Astrocyte (in vitro differentiated cells and primary cell): ENCODE measurements around the gene C1QTNF2.

ENCODE experiments used
- EZH2 ChIP-seq: IDR thresholded peaks from 2 replicates; pipeline ENCODE4 v1.6.1; 2012; ENCODE audit warnings: mild to moderate bottlenecking, low read length, inconsistent platforms; ENCODE audit not compliant: insufficient read depth
- TF ChIP-seq, protein P1 (sequence below): IDR thresholded peaks from 2 replicates; pipeline ENCODE4 v1.5.1; 2011; ENCODE audit warnings: low read depth, mild to moderate bottlenecking, inconsistent platforms, low read length, moderate library complexity; ENCODE audit not compliant: insufficient read depth

DNA sequence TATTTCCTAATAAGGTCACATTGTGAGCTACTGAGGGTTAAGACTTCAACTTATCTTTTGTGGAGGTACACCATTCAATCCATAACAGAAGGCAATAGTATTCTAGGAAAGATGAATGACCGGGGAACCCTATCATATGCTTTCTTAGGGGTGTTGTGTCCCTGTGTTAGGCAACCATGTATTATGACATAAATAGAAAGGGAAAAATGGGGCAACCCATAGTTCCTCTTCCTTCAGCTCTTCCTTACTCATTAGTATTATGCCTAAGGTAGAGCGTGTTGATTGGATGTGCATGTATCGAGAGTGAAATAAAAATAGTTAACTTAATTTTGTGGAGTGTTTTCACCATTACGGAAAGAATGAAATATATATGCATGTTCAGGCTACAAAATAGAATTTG lies 52.0 kb downstream of the C1QTNF2 start:
- TF ChIP-seq, protein P1, sequence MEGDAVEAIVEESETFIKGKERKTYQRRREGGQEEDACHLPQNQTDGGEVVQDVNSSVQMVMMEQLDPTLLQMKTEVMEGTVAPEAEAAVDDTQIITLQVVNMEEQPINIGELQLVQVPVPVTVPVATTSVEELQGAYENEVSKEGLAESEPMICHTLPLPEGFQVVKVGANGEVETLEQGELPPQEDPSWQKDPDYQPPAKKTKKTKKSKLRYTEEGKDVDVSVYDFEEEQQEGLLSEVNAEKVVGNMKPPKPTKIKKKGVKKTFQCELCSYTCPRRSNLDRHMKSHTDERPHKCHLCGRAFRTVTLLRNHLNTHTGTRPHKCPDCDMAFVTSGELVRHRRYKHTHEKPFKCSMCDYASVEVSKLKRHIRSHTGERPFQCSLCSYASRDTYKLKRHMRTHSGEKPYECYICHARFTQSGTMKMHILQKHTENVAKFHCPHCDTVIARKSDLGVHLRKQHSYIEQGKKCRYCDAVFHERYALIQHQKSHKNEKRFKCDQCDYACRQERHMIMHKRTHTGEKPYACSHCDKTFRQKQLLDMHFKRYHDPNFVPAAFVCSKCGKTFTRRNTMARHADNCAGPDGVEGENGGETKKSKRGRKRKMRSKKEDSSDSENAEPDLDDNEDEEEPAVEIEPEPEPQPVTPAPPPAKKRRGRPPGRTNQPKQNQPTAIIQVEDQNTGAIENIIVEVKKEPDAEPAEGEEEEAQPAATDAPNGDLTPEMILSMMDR, result no peak
- TF ChIP-seq EZH2, result no peak
